Stimulated activated CD4-positive, alpha-beta T cell treated with anti-CD3 and anti-CD28 coated beads, Interleukin-12 subunit alpha, Interleukin-12 subunit beta, amount 100 ng/mL, for 48 hours (primary cell): ENCODE results near the gene BAG1.

Experiments
- DNase-seq, 3 donors: peaks; one replicate each; pipeline ENCODE4 v3.0.0-alpha.2; 2020; ENCODE audit warnings: low read depth in 2 of 3, low spot score in 1 of 3

The BAG1 gene

DNA sequence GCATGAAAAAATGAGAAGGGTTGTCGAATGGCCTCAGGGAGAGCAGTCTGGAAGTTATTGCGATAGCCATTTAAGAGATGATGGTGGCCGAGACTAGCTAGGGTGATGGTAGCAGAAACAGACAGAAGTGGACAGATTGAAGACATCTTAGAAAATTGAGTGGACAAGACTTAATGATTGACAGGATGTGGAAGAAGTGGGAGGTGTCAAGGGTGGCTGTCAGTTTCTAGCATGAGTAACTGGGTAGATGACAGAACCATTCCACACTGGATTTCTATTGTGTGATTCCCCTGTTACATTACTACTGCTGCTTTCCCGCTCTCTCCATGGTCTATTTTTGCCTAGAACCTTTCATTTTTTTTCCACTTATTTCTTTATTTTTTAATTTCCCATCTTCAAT lies 13.0 kb upstream of the BAG1 start:
- DNase-seq, result no peak

DNA sequence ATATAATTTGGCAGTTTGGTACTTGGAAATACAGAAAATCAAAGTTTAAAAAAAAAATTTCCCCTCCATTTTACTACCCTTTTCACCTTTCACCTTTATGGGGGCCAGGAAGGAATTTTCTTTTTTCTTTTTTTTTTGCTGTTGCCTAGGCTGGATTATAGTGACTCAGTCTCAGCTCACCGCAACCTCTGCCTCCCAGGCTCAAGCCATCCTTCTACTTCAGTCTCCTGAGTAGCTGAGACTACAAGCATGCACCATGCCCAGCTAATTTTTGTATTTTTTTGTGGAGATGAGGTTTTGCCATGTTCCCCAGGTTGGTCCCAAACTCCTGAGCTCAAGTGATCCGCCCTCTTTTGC lies 9.4 kb upstream of the BAG1 start:
- DNase-seq, result no peak

DNA sequence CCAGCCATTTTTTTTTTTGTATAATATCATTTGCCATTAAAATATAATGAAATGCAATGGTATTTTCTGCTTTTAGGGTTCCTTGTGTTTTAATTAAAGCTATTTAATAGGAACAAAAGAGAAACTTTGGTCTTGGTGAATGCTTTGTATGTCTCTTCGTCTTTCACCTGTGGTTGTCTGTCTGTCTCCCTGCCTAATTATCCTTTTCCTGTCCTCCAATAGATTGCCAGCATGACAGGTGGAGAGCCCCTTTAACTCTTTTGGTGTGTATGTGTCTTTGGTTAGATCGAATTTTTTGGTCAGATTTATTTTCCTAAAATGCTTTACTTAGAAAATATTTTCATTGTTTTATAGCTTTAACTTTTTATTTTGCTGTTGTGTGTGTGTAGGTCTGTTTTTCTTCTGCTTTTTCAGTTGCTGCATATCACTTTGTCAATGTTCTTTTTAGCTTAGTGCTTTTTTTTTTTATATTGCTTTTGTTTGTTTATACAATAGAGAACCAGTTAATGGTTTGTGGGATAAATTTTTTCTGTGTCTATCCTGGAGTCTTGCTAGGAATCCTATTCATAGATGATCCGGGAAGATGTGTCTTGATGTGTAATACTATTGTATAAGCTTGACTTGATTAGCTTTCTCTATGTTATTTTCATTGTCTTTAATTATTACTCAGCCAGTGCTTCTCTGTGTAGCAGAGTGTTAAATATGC lies 8.9 kb upstream of the BAG1 start:
- no peak for DNase-seq

DNA sequence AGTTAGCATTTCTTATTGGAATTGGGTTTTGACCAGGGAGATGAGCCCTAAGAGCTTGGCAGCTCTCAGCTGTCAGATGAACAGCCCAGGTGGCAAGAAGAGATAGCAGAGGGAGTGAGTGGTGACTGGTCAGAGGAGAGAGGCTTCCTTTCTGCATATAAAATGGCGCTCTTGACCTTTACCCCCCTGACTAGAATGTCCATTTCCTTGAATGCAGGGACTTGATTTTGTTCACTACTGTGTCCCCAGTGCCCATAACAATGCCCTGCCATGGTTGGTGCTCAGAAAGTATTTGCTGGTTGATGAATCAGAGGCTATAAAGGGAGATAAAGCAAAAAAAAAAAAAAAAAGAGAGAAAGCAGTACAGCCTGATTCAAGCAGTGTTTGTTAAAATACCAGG lies 7.6 kb upstream of the BAG1 start:
- DNase-seq, result no peak

DNA sequence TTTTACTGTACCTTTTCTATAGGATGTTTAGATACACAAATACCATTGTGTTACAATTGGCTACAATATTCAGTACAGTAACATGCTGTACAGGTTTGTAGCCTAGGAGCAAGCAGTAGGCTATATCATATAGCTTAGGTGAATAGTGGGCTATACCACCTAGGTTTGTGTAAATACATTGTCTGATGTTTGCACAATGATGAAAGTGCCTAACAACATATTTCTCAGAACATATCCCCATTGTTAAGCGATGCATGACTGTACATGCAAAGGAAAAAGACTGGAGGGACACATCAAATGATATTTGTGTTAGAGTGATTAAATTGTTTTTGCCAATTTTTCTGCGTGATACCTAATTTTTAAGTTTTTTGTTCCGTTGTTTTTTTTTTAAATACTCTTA lies 5.6 kb upstream of the BAG1 start:
- no peak for DNase-seq

DNA sequence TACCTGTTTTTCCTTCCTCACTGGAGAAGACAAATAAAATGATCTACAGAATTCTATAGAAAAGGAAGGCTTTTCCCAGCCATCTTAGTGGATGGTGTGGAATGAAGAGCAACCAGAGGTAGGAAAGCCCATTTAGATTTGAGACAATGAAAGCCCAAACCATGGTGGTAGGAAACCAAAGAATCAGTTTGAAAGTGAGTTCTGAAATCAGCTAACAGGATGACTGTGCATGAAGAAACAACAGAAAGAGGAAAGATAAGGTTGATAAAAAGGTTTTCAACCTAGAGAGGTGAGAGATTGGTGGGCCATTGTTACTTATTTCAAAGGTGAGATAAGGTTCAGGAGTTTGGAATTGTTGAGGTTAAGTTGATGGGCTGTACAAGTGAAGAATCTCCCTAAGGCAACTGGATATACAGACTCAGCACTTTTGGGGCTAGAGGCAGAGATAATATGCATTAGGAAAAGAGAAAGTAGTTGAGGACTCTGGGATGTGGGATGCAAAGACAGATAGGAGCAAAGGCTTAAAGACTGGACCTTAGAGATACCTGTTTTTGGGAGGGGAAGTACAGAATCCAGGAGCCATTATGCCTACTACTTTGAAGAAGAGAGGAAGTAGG lies 2.8 kb upstream of the BAG1 start:
- DNase-seq, result no peak

DNA sequence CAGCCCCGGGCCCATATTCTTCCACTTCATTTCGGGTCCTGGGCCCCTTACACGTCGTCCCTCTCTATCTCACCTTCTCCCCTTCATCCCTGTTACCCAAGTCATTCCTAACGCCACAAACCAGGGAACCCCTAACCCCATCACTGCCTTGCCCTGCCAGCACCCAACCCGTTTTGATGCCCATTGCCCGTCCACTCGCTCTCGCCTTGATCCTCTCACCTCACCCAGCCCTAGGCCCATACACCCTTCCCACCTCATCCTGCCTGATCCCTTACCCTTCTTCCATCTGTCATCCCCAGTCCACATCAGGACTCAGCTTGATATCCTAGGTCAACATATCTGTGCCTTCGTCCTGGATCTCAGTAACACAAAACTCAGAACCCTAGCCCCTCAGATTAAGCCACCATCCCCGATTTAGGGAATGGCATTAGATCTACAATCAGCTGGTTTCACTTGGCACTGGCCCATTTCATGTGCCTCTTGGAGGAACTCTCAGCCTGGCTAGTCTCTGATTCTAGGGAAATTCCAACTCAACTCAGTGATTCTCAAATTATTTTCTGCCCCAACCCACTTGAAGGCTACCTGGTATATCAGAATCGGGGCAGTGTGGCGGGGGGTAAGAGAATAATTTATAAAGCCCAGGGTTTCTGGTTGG lies 830 bp upstream of the BAG1 start:
- DNase-seq, result no peak

DNA sequence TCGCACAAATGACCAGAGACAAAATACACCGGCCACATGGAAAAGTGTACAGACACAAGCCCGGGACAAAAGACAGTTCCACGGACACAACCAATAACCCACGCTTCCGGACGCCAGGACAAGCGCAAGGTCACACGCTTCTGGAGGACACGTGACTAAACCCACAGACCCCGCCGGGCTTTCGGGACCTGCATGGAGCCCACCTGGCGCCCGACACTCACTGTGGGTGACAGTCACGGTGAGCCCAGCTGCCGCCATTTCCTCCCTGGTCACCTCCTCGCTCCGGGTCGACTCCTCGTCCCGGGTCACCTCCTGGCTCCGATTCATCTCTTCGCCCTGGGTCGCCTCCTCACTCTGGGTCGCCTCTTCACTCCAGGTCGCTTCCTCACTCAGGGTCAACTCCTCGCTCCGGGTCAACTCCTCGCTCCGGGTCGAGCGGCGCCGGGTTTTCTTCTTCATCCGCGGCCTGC lies 470 bp downstream of the BAG1 start:
- DNase-seq, result peak in 2 of 3 donors; percentile 30 to 34

DNA sequence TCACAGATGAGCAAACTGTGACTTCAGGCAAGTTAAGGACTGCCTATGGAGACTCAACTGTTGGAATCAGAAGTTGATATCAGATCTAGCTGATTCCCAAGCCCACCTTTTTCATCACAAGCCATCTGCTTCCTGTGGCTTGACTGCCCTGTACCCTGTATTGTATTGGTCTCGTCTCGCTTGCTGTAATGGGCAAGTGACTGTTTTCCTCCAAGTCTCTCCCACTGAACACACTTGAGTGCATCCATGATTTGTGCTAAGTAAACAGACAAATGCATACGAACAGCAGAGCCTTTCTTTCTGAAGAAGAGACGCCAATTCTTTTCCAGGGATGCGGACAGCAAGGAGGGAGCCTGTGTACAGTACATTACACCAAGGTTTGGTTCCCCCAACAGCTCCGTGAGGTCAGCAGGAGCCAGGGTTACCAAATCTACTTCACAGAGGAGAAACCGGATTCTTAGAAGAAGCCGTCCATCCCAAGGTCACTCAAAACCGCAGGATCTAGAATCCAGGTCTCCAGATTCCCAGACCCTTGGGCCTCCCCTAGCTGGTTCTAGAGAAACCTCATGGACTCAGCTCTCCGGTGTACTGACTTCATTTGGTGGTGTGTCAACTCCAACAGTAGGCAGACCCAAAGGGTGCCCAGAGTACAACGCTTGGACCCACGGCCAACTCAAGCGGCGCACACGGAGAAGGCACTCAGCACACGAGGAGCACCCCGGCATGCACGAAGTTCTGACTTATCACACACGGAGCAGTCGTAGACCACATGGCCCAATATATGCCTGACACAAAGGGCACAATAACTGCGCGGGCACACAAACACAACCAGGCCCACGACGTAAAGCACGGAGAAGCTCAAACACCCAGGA lies 1.1 kb downstream of the BAG1 start:
- DNase-seq, result peak in 1 of 3 donors; percentile 11

DNA sequence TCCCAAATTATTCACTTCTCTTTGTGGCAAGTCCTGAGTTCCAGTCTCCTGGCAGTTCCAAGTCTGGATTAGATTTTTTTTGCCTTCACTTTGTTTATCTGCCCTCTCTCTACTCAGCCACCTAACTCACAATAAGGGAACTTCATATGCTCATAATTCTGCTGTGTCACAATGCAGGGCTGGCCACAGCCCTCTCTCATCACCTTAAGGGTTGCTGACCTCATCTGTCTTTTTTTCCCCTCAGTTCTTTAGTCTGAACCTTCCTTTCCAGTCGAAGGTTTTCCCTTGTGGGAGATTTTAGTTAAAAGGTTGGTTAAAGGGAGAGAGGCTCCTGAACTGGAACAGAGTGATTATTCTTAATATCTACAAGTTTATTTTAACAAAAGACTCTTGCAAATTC lies 4.1 kb downstream of the BAG1 start:
- no peak for DNase-seq

DNA sequence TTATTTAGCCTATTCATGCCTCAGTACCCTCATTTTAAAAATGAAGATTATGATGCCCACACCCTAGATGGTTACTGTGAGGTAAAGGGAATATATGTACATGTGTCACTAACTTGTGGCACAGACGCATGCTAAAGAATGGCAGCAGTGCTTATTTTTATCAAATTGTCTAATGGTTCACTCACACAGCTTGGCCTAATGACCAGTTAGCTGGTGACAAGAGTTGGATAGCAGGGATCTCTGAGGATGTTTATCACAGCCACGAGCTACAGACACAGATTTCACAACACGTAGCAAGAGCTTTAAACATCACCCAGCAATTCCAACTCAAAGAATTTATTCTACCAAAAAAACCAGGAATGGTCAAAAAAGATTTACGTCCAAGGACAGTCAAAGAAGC lies 7.2 kb downstream of the BAG1 start:
- no peak for DNase-seq

DNA sequence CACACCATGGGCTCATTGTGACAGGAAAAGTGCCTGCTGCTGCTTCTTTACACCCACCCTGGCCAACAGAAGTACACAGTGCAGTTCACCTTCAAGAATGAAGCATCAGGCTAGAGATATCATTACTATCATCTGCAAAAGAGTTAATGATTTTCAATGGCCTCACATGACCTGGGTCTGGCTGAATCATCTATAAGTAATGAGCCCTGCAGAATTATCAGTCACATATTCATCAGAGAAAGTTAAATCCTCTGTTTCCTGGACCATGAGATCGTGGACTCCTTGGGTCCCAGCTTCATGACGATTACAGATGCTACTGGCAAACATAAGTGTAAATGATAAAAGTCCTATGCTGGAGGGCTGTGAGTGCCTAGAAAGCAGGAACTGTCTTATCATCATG lies 8.3 kb downstream of the BAG1 start:
- no peak for DNase-seq

DNA sequence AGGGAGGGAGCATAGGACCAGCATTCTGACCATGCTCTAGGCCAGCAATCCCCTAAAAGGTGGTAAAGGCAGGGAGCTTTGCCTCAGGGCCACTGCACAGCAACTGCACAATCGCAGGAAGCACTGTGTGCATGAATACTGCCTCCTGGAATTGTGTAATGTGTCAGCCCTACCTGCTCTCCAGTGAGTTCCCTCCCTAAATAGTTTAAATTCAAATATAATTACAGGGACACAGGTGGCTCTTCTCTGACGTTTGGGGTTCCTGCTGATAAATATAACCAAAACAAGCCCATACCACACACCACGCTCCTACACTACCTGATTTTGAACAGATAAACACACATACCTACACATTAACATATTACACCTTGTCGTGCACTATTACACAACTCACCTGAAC lies 9.0 kb downstream of the BAG1 start:
- DNase-seq, result no peak

DNA sequence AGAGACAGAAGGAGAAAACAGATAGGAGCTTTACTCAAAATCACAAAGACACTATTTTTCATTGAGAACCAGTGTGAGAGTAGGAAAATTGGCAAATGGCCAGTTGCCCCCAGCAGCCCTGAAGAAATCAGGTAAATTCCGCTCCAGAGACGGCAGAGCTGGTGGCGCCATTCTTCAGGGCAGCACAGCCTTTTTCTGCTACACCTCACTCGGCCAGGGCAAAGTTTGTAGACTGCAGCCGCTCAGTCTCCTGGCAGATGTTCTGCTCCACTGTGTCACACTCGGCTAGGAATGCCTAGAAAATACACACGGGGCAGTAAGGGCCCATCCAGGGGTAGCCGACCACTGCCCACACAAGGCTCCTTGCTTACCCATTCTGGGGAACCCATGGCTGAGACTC lies 9.5 kb downstream of the BAG1 start:
- no peak for DNase-seq

DNA sequence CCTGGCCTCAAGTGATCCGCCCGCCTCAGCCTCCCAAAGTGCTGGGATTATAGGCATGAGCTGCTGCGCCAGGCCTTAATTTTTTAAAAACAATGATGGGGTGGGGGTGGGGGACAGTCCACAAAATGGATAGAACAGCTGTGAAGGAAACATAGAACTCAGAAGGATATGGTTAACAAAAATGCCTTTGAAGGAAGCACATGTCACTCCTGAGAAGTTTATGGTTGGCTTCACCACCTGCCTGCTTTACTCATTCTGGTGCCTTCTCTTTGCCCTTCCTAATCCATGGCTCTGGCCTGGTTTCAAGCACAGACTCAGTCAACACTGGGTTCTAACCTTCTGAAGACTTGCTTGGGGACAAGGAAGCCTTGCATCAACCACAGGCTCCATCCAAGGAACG lies 10.3 kb downstream of the BAG1 start:
- no peak for DNase-seq

DNA sequence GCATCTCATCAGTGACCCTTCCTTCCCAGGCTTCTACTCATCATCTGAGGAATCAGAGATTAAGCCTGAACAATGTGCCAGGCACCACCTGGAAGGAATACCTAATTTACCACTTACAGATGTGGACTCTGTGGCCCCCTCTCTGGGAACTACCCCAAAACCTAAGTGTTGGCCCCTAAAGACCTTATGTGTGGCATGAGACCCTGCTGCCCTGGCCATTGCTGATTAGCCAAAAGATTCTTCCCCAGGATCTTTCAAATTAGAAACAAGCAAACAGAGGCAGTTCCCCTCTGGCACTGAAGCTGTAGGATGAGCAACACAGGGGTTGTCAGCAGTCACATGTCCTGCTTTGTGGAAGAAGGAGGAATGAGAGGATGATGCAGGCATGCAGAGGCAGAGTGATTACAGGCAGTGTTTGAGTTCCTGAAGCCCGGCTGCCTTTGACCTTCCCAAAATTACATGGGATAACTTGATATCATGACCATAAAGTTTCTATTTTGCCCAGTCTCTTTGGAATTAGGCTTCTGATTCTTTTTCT lies 14.0 kb downstream of the BAG1 start:
- no peak for DNase-seq

DNA sequence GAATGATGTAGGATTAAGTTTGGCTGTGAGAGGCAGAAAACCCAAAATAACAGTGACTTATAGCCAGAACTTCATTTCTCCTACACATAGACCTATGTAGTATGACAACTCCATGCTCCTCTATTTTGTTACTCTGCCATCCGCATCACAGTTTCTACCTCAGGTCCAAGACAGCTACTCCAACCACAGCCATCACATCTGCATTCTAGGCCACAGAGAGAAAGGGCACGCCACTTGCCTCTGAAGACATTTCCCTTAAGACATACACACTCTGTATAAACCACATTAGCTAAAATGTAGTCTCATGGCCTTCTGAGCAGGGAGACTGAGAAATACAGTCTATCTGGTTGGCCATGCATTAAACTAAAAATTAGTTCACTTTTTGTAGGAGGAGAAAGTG lies 14.5 kb downstream of the BAG1 start:
- DNase-seq, result no peak

DNA sequence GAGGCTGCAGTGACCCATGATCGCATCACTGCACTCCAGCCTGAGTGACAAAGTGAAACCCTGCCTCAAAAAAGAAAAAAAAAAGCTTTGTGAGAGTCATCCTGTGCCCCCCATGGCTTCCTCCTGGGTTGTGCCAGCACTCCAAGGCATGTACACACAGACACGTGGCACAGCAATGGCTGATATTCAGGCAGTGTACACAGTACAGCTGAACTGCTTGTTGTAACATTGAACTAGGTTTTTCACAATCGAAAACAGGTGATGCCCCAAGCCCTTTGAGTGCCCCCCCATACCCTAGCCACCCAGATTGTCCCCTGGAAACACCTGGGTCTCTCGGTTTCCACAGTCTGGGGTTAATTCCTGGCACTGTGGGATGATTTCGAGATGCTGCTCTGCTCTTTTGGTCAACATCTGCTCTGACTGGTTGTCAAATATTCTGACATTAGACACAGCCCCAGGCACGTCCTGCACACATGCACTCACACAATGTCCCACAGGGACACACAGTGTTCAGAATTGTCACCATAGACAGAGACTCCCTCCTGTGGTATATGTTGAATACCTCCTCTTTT lies 15.3 kb downstream of the BAG1 start:
- DNase-seq, result no peak

DNA sequence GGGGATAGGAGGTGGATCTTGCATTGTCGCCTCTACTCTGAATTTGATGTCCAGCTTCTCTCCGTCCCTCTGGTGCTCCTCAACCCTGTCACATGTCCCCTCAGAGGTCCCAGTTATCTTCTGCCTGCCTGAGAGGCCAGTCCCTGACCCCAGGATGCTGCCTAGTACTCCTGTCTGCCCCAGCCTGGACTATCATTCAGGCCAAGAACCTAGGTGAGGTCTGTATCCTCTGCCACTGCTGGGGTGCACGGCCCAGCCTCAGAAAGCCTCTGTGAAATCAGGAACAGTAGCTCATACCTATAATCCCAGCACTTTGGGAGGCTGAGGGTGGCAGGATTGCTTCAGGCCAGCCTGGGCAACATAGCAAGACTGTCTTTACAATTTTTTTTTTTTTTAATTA lies 15.9 kb downstream of the BAG1 start:
- DNase-seq, result no peak

DNA sequence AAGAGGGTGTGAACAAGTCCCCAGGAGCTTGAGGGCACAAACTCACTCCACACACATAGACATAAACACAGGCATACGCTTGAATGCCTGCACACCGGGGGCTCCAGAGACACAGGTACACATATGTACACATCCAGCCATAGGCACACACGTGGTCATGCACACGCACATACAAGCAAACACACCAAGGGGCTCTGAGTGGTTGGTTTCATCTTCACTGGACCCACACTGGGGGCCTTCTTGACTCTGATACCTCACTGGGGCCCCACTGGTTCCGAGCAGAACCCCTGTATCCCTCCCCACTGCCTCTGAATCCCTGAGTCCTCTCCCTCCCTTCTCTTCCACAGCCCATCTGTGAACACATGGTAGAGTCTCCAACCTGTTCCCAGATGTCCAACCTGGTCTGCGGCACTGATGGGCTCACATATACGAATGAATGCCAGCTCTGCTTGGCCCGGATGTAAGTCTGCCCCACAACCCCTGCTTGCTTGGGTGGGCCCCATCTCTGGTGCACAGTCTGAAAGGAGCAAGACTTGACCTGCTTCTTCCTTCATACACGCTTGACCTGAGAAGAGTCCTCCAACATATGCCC lies 18.1 kb downstream of the BAG1 start:
- no peak for DNase-seq

DNA sequence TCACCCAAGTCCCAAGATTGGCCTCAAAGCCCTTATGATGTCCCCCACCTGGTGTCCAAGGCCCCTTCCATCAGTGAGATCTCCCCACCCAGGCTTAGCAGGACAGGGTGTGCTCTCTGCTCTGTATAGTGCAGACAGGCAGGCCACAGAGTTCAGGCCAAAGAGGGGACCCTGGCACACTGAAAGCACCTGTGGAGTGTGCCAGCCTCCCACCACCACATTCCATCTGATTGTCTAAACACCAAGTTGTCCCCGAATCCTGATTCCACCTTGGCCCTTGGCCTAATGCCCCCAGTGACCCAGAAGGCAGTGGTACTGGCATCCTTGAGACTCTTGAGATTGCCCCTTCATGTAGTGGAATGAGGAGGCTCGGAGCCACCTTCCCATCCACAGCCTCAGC lies 19.2 kb downstream of the BAG1 start:
- no peak for DNase-seq
